ENCODE results near the gene P2RX4.
"Not testable (repeated sequence)": the region's sequence is repeated elsewhere in the genome, so short reads cannot be mapped to it uniquely, and the experiment has no call there.

Gene P2RX4

DNA sequence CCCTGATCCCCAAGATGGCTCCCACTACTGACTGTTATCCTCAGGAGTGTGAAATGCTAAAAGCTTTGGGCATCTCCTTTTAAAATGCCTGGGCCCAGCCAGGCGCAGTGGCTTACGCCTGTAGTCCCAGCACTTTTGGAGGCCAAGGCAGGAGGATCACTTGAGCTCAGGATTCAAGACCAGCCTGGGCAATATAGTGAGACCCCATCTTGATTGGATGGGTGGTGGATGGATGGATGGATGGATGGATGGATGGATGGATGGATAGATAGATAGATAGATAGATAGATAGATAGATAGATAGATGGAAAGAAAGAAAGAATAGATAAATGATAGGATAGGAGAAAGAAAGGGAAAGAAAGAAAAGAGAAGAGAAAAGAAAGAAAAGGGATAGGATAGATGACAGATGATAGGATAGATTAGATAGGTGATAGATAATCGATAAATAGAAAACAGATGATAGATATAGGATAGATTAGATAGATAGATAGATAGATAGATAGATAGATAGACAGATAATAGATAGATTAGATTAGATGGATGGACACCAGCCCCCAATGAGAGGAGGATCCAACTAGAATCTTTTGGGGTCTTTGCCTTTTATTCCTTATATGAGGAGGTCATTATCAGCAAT, 9.5 kb downstream of the P2RX4 start:
- DNase-seq (ENCODE audit: low read depth in 4 of 4, low spot score in 1 of 4), result no peak

DNA sequence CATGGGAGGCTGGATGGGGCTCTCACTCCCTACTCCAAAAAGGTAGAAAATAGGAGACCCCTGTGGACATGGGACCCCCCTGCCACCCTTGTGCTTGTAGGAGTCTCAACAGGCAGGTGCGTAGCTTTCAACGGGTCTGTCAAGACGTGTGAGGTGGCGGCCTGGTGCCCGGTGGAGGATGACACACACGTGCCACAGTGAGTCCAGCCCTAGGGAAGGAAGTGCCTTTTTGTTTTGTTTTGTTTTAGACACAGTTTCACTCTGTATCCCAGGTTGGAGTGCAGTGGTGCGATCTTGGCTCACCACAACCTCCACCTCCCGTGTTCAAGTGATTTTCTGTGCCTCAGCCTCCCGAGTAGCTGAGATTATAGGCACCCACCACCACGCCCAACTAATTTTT, 12.9 kb downstream of the P2RX4 start:
- no peak for DNase-seq (ENCODE audit: low read depth in 4 of 4, low spot score in 1 of 4)

DNA sequence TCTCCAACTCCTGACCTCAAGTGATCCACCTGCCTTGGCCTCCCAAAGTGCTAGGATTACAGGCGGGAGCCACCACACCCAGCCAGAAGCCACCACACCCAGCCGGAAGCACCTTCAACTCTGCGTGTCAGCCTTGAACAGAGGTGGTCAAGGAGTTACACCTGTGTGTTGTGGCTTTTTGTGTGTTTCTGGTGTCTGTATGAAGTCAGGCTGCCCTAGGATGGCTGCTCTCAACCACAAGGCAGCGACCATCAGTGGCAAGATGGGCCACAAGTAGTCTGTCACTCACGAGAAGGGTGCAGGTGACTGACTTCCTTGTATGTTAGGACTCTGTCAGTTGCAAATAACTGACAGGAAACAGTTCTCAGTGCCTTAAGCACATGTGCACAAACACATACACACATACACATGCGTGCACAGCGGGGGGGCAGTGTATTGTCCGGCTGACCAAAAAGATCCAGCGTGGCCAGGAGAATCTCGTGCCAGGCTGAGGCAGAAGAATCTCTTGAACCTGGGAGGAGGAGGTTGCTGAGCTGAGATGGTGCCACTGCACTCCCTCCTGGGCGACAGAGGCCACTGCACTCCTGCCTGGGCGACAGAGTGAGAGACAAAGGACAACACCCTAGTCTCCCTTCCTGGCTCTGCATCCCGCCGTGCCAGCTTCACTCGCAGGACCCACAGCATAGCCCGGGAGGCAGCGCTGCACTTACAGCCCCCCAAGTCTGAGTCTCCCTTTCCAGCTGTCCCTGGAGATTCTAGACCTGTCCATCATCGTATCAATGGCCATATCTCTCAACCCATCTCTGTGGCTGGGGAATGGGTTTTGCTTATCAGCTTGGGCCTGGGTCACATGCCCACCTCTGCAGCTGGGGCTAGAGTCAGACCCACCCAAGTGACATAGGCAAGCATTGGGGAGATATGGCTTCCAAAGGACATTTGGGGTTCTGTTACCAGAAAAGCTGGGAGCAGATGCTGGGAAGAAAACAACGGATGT, 13.7 kb downstream of the P2RX4 start:
- no peak for DNase-seq (ENCODE audit: low read depth in 4 of 4, low spot score in 1 of 4)

DNA sequence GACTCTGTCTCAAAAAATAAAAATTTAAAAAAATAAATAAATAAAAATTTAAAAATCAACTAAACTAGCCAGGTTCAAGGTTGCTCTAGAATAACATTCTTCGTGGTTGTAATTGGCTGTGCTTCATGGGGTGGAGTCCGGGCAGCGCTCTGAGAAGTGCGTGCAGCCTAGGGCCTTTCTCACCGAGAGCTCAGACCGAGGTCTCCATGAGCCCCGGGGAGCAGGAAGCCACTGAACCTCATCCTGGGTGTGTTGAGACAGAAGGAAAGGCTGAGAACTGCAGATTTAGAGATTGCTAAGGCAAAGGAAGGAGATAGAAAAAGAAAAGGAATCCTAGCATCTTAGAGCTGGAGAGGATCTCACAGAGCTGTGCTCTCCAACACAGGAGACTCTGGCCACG, 14.7 kb downstream of the P2RX4 start:
- no peak for DNase-seq (ENCODE audit: low read depth in 4 of 4, low spot score in 1 of 4)

DNA sequence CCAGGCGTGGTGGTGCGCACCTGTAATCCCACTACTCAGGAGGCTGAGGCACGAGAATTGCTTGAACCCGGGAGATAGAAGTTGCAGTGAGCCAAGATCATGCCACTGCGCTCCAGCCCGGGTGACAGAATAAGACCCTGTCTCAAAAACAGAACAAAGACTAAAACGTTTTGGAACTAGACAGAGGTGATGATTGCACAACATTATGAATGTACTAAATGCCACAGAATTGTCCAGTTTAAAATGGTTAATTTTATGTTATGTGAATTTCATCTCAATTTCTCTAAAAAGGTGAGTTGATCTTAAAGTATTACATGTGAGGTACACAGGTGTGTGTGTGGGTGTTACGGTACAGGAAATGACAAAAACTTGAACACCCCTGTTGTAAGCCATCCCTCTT, 16.5 kb downstream of the P2RX4 start:
- no peak for DNase-seq (ENCODE audit: low read depth in 4 of 4, low spot score in 1 of 4)

DNA sequence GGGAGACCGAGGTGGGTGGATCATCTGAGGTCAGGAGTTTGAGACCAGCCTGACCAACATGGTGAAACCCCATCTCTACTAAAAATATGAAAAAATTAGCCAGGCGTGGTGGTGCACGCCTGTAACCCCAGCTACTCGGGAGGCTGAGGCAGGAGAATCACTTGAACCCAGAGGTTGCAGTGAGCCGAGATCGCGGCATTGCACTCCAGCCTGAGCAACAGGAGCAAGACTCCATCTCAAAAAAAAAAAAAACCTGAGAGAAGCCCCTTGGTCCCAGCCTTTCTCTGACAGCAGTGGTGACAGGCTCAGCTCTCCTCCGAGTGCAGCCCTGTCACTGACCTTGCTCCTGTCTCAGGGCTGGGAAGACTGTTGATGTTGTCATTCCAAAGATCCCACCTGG, 16.9 kb downstream of the P2RX4 start:
- DNase-seq (ENCODE audit: low read depth in 4 of 4, low spot score in 1 of 4), result not testable (repeated sequence)

DNA sequence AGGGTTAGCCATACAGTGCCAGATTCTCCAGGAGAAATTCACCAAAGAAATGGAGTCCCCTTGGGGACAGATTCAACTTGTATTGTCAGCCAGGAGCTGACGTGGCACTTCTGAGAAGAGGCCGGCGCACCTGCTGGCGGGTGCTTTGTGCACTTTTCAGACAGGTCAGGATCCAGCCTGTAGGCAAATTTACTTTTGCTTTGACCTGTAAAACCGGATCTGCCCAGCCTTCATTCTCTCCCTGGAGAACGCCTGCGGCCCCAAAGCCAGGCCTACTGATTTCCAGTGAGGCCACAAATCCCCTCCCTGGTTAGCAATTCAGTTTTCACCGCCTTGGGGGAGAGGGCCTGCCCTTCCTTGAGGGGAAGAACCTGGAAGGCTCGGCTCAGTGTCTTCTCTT, 17.4 kb downstream of the P2RX4 start:
- DNase-seq (ENCODE audit: low read depth in 4 of 4, low spot score in 1 of 4), result no peak

DNA sequence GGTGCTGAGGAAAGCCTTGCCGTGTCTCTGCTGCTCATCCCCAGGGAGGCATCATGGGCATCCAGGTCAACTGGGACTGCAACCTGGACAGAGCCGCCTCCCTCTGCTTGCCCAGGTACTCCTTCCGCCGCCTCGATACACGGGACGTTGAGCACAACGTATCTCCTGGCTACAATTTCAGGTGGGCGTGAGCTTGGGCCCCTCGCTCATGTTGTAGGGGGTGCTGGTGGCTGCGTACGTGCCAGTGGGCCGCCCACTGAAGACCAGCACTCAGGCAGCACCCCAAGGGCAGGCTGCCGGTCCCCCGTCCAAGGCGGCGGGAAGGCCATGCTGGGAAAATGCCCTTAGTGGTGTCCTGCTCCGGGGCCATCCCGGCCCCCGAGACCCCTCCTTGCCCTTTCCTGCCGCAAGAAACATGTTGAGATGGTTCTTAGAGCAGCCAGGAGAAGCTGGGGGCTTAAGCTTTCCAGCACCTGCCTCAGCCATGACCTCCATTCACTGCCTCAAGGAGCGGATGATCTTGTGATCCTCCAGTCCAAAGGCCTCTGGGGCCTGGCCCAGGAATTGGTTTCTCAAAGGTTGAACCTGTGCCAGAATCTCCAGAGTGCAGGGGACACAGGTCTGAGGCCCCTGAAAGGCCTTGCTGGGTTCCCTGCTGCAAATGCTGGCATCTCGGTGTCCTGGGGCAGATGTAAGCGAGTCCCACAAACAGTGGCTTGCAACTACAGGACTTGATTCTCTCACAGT, 19.2 kb downstream of the P2RX4 start:
- DNase-seq (ENCODE audit: low read depth in 4 of 4, low spot score in 1 of 4), result no peak

DNA sequence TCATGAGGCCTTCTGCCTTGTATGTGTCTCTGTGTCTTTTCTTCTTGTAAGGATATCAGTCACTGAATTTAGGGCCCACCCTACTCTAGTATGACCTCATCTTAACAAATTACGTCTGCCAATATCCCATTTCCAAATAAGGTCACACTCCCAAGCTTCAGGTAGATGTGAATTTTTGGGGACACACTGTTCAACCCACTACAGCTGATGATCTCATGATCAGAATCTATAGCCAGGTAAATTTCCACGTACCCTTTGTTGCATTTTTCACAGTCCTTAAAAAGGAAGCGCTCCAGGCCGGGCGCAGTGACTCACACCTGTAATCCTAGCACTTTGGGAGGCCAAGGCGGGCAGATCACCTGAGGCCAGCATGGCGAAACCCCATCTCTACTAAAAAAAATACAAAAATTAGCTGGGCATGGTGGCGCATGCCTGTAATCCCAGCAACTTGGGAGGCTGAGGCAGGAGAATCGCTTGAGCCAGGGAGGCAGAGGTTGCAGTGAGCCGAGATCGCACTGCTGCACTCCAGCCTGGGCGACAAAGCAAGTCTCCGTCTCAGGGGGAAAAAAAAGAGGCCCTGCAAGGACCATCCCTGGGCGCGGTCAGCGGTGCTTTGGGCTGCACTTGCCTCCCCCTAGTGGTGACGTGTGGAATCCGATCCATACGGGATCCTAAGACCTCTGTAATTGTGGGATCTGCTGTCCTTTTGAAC, 20.1 kb downstream of the P2RX4 start:
- peak in 2 of 4 experiments; percentile 46 to 47 for DNase-seq (ENCODE audit: low read depth in 4 of 4, low spot score in 1 of 4)

DNA sequence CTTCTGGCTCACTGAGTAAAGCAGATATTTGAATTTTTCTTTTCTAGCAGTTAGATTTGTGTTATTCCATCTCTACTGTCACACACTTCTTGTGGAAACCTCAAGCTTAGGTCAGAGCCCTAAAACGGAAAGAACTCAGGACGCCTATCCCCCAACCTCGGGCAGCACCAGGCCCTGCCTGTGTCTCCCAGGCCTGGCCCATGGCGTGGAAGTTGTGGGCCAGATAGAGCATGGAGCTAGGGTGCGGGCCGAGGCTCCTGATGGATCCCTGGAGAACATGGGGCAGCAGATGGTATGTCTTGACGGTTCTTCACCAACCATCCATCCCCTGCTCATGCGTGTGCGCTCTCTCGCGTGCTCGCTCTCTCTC, 20.6 kb downstream of the P2RX4 start:
- no peak for DNase-seq (ENCODE audit: low read depth in 4 of 4, low spot score in 1 of 4)

DNA sequence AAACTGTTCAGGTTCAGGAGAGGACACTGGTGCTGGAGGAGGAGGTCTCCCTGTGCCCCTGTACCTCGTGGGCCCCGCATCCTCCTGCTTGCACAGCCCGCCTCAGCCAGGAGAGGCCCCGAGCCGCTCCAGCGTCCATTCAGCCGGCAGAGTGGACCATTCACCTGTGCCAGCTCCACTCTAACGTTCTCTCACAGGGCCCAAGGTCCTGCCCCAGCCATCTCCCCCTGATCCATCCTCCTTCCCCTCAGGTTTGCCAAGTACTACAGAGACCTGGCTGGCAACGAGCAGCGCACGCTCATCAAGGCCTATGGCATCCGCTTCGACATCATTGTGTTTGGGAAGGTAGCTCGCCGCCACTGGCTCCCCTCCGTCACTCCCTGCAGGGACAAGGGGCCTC, 22.2 kb downstream of the P2RX4 start:
- DNase-seq (ENCODE audit: low read depth in 4 of 4, low spot score in 1 of 4), result no peak

DNA sequence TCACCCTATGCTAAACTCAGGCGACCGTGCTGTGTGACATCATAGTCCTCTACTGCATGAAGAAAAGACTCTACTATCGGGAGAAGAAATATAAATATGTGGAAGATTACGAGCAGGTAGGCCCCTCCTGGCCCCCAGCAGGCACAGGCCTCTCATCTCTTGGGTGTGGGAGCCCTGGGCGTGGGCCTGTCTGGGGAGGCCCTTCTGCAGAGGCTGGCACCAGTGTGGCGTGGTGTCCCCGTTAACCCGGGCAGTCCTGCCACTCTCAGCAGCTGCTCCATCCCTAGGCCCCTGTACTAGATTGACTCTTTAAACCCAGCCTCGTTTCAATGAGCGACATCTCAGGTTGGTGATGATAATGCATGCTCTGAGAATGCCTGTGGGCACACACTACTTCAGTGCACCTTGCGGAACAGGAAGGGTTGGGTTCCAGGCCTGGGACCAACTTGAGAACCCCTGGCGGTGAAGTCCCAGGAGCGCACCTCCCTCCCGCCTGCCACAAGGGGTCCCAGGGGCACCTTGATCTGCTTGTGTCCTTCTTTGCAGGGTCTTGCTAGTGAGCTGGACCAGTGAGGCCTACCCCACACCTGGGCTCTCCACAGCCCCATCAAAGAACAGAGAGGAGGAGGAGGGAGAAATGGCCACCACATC, 23.2 kb downstream of the P2RX4 start:
- DNase-seq (ENCODE audit: low read depth in 4 of 4, low spot score in 1 of 4), result no peak

DNA sequence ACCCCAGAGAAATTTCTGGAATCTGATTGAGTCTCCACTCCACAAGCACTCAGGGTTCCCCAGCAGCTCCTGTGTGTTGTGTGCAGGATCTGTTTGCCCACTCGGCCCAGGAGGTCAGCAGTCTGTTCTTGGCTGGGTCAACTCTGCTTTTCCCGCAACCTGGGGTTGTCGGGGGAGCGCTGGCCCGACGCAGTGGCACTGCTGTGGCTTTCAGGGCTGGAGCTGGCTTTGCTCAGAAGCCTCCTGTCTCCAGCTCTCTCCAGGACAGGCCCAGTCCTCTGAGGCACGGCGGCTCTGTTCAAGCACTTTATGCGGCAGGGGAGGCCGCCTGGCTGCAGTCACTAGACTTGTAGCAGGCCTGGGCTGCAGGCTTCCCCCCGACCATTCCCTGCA, 23.7 kb downstream of the P2RX4 start:
- no peak for DNase-seq (ENCODE audit: low read depth in 4 of 4, low spot score in 1 of 4)

DNA sequence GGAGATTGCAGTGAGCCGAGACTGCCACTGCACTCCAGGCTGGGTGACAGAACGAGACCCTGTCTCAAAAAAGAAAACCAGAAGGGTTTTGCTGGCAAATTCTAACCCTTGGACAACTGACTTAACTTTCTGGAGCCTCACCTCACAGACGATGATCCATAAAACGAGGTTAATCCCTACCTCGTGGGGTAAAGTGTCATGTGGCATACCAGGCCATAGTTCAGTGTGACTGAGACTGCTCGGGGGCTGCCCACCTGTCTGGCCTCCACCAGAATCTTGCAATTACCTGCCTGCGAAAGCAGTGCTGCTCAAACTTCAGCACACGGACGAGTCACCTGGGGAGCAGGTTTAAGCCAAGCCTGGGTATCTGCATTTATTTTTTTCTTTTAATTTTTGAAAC, 26.8 kb downstream of the P2RX4 start:
- DNase-seq (ENCODE audit: low read depth in 4 of 4, low spot score in 1 of 4), result no peak

DNA sequence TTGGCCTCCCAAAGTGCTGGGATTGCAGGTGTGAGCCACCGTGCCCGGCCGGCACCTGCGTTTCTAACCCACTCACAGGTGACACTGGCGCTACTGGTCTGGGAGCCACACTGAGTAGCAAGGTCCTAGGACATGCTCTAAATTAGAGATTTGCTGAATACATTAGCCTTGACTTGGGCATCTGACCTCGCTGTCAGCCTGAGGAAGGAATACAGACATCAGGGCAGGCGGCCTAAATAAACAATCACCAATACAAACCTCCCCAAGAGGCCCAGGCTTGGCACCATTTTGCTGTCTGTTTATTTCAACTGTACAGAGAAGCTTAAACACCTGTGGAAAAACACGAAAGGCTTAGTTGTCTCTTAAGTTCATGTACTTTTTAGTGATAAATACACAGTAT, 27.5 kb downstream of the P2RX4 start:
- no peak for DNase-seq (ENCODE audit: low read depth in 4 of 4, low spot score in 1 of 4)

DNA sequence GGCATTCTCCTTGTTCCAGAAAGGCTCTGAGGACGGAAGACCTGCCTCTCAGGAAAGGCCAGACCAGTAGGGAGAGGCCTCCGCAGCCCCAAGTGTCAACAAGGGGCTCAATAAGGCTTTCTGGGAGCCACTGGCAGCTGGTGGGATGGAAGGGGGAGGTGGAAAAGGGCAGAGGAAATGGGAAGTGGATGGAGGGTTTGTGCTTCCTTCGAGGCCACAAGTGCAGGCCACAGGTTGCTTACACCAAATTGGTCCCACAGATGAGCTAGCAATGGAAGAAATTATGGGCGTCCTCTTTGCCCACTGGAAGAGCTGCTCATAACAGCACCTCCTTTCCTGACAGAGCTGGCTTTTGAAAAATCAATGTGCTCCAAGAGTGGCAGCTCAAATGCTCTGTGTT, 28.2 kb downstream of the P2RX4 start:
- no peak for DNase-seq (ENCODE audit: low read depth in 4 of 4, low spot score in 1 of 4)

DNA sequence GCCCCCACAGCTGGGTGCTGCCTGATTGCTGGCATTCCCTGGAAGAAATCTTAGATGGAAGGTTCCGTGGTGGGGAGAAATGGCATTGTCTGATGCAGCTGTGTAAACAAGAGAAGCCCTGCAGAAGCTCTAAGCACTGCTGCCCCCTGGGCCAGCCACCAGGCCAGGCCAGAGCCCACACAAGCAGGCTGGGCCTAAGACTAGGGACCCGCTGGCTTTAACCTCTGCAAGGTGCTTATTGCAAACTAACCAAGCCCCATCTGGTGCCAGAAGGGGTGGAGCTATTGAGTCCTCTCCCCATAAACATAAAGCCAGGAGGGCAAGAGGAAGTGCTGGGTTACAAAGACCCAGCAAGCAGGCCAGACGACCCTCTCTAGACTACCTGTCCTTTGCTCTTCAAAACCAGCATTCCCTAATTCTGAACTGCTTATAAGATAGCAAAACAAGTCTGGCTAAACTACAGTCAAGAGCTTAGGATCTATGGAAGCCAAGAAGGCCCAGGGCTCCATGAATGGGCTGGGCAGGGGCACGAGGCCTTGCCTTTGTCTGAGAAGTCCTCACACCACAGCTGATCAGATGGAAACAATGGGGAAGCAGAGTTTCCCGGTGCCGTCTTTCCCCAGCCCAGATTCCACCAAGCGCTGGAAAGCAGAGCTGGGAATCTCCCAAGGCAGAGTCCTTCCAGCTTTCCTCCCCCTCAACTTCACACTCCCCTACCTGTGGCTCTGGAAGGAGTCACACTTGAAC, 28.8 kb downstream of the P2RX4 start:
- DNase-seq (ENCODE audit: low read depth in 4 of 4, low spot score in 1 of 4), result no peak

DNA sequence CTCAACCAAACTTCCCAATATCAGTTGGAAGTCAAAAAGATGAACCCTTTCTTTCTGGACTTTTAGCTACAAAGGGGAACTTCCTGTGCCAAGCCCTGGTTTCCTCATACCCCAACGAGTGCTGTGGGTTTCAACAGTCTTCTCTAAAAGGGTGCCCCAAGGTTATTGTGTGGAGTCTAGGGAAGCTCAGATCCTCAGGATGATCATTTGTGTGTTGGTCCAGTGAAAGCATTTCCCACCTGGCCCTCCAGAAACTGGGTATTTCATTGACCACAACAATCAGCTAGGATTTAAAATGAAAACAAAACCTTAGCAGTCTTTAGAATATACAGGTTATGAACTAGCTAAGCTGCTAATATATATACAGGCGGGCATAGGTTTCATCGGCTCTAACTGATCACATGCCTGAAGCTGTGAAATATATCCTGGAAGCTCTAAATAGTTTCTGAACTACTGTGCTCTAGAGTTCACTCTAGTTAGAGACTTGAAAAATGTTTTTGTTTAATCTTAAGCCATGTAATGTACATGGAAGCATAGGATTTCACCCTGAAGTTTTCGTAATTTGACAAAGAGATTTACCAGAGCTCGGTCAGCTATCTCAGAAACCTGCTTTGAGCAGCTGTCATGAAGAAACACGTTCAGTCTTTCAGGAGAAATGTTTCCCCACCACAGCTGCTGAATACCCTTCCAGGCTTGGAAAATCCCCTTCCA, 29.6 kb downstream of the P2RX4 start:
- no peak for DNase-seq (ENCODE audit: low read depth in 4 of 4, low spot score in 1 of 4)

DNA sequence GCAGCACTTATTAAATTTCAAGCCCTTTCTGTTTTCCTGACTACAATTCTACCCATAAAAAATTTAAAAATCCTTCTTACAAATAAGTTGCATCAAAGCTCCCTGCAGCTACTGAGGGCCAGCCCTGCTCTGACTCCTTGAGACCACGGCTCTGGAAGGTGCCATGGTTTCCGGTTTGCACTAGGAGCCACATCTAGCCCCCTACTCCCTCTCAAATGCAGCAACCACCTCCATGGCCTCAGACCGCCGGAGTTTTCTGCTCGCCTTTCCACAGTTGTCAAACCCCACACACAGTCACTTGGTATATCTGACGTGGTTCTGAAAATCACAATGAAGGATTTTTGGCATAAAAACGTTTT, 30.1 kb downstream of the P2RX4 start:
- no peak for DNase-seq (ENCODE audit: low read depth in 4 of 4, low spot score in 1 of 4)

Measured in stimulated activated CD4-positive, alpha-beta T cell treated with anti-CD3 and anti-CD28 coated beads, Interleukin-1b, Interleukin-23, amount 100 ng/mL, for 24 hours (primary cell).